Kidney epithelial cell (primary cell): Measurements from ENCODE around the gene NCAM1. TPM values are rescaled to one million over a fixed set of nuclear protein-coding genes. Genes with fewer than 3 reads are reported as not detected.

Source experiments
- DNase-seq: peaks from one replicate; pipeline ENCODE4 v3.0.0-alpha.2; 2010; ENCODE audit warnings: low read depth
- H3K27me3 ChIP-seq: 2 replicates; pipeline ENCODE4 v1.6.0; 2011; ENCODE audit warnings: low read length; ENCODE audit not compliant: control insufficient read depth, insufficient read depth
- H3K36me3 ChIP-seq: 2 replicates; pipeline ENCODE4 v1.5.1; 2011; ENCODE audit warnings: low read length; ENCODE audit not compliant: control insufficient read depth, insufficient read depth
- H3K4me3 ChIP-seq: 2 replicates; pipeline ENCODE4 v1.5.1; 2011; ENCODE audit warnings: low read depth, mild to moderate bottlenecking, control low read depth, low read length
- CTCF ChIP-seq: IDR thresholded peaks from 2 replicates; pipeline ENCODE4 v1.5.1; 2011; ENCODE audit warnings: mild to moderate bottlenecking, moderate library complexity, low read length, control low read depth, inconsistent platforms; ENCODE audit not compliant: insufficient read depth, poor library complexity, severe bottlenecking
- total RNA-seq: library from RNA; depleted of rRNA; stranded (reverse); fragments of >200 nt; gene quantifications from 2 replicates; pipeline ENCODE4 v1.2.3, GENCODE V29; 2015

Gene NCAM1
- total RNA-seq, 1 donor from 2014 or later, result 16.5 TPM

- Histone ChIP-seq H3K4me3 (no peak overlapping the region), H3K27me3 (no peaks in the 10 kb centered on the region), H3K36me3 (no peaks in the 10 kb centered on the region)
- no peak for TF ChIP-seq CTCF
- no peak for DNase-seq
Observed at GRCh38 chr11:113286509-113287497, 325.6 kb downstream of the NCAM1 start.

GRCh38 chr11:113287801-113288200 is 326.6 kb downstream of the NCAM1 start:
- no peak for DNase-seq
- Histone ChIP-seq H3K36me3 (no peaks in the 10 kb centered on the region), H3K27me3 (no peaks in the 10 kb centered on the region), H3K4me3 (no peak overlapping the region)
- TF ChIP-seq CTCF, result no peak

GRCh38 chr11:113288286-113288863 is 327.2 kb downstream of the NCAM1 start:
- Histone ChIP-seq H3K27me3 (no peaks in the 10 kb centered on the region), H3K4me3 (no peak overlapping the region), H3K36me3 (no peaks in the 10 kb centered on the region)
- no peak for TF ChIP-seq CTCF
- DNase-seq, result no peak

GRCh38 chr11:113289431-113290187 is 328.4 kb downstream of the NCAM1 start:
- peak; percentile 92 for TF ChIP-seq CTCF
- DNase-seq, result no peak
- no peaks in the 10 kb centered on the region for H3K36me3 ChIP-seq
- no peaks in the 10 kb centered on the region for H3K27me3 ChIP-seq
- no peak overlapping the region for H3K4me3 ChIP-seq

DNA sequence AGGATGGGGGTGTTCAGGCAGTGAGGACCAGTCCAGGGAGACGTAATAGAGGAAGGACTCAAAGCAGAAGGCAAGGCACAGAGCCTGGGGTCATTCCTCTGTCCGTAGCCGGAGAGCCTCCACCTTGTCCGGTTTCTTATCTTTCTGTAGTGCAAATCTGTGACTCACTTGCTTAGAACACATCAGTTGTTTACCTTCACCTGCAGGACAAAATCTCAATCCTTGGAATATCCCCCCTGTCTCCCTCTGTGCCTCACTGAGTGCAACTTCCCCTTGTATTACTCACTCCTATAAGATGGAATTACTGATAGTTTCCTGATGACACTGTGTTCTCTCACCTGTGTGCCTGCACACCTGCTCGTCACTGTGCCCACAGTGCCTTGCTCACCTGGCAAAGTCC is 332.7 kb downstream of the NCAM1 start:
- Histone ChIP-seq H3K4me3 (no peak overlapping the region), H3K36me3 (no peaks in the 10 kb centered on the region), H3K27me3 (no peaks in the 10 kb centered on the region)
- TF ChIP-seq CTCF, result no peak
- DNase-seq, result no peak
